Rectal smooth muscle tissue (tissue), 1 donor: ENCODE results near the gene ARHGAP6.
"Not testable (repeated sequence)": the region's sequence is repeated elsewhere in the genome, so short reads cannot be mapped to it uniquely, and the experiment has no call there.

Experiments used
- H3K27ac ChIP-seq: one replicate; pipeline ENCODE4 v1.7.0; 2013; ENCODE audit warnings: low read depth, low read length, inconsistent platforms
- H3K27me3 ChIP-seq: one replicate; pipeline ENCODE4 v1.7.0; 2013; ENCODE audit warnings: low read length; ENCODE audit not compliant: control insufficient read depth, insufficient read depth
- H3K36me3 ChIP-seq: one replicate; pipeline ENCODE4 v1.7.0; 2013; ENCODE audit warnings: low read length; ENCODE audit not compliant: control insufficient read depth, insufficient read depth
- H3K4me1 ChIP-seq: one replicate; pipeline ENCODE4 v1.7.0; 2013; ENCODE audit warnings: low read length; ENCODE audit not compliant: control insufficient read depth, insufficient read depth
- H3K4me3 ChIP-seq: one replicate; pipeline ENCODE4 v1.7.0; 2013; ENCODE audit warnings: low read length
- H3K9ac ChIP-seq: one replicate; pipeline ENCODE4 v1.7.0; 2013; ENCODE audit warnings: low read length

ARHGAP6 gene

GRCh38 chrX:11628399-11628798 lies 37.3 kb downstream of the ARHGAP6 start:
- Histone ChIP-seq H3K4me1 (no peaks in the 10 kb centered on the region), H3K27ac (no peak overlapping the region), H3K4me3 (no peak overlapping the region), H3K27me3 (no peaks in the 10 kb centered on the region), H3K9ac (no peak overlapping the region), H3K36me3 (no peaks in the 10 kb centered on the region)

DNA sequence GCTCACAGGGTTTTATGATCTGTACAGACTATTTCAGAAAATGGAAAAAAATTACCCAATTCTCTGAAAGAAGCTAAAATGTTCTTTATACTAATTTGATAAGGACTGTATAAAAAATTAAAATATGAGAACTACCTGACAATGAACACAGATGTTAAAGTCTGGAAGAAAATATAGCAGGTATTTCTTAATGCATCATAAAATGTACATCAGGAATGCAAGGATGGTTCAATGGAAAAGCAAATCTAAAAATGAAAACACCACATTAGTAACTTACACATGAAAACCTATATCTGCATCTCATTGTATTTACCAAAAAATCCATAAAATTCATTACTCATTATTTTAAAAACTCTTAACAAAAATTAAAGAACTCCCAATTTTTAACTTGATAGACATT lies 39.4 kb downstream of the ARHGAP6 start:
- H3K36me3 ChIP-seq: no peaks in the 10 kb centered on the region
- no peak overlapping the region for H3K9ac ChIP-seq
- H3K4me3 ChIP-seq: no peak overlapping the region

DNA sequence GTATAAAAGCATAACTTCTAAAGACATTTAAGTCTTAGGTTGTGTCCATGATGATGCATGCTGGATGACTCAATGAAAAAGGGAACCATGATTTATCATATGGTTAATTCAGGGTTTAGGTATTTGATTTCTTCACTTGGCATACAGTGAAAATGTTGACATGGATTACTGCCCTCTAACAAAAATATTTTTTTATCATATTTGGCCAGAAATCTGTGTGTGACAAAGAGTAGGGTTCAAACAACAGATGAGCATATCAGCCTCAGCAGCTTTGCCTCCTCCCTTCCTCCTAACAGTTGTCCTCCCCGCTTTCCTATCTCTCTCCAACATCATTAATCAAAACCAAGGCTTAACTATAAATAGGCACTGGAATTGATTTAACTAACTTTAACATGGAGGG lies 46.3 kb downstream of the ARHGAP6 start:
- no peak overlapping the region for H3K9ac ChIP-seq
- H3K36me3 ChIP-seq: no peaks in the 10 kb centered on the region
- H3K4me3 ChIP-seq: no peak overlapping the region
- H3K27ac ChIP-seq: no peak overlapping the region
- H3K4me1 ChIP-seq: no peaks in the 10 kb centered on the region
- no peaks in the 10 kb centered on the region for H3K27me3 ChIP-seq

More for the DNA sequence above, 39.4 kb downstream of the ARHGAP6 start:
- H3K4me1 ChIP-seq: no peaks in the 10 kb centered on the region
- H3K27ac ChIP-seq: no peak overlapping the region
- H3K27me3 ChIP-seq: no peaks in the 10 kb centered on the region

DNA sequence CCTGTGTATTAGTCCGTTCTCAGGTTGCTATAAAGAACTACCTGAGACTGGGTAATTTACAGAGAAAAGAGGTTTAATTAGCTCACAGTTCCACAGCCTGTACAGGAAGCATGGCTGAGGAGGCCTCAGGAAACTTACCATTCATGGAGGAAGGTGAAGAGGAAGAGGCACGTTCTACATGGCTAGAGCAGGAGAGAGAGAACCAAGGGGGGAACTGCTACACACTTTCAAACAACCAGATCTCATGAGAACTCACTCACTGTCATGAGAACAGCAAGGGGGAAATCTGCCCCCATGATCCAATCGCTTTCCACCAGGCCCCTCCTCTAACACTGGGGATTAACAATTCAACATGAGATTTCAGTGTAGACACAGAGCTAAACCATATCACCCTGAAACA lies 51.5 kb downstream of the ARHGAP6 start:
- H3K27ac ChIP-seq, H3K4me3 ChIP-seq, H3K27me3 ChIP-seq: not testable (repeated sequence)

DNA sequence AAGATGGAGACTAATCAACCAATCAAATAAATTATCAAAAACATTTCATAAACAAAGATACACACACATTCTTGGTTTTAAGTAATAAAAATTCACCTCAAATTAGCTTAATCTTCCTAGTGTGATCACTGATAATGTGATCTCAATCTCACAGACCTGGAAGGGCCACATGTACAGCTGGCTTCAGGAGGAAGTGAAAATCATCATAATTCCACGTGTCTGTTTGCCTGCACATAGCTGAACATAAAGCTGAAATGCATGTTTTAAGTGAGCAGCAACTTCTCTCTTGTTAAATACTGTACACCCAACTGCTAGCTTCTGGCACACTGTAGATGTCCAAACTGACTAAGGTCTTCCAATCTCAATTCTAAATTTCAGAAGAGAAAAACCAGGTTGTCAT lies 53.8 kb downstream of the ARHGAP6 start:
- Histone ChIP-seq H3K27me3 (no peaks in the 10 kb centered on the region), H3K36me3 (no peaks in the 10 kb centered on the region), H3K4me3 (no peak overlapping the region), H3K4me1 (no peaks in the 10 kb centered on the region), H3K27ac (no peak overlapping the region), H3K9ac (no peak overlapping the region)

More for the DNA sequence above, 51.5 kb downstream of the ARHGAP6 start:
- H3K9ac ChIP-seq, H3K4me1 ChIP-seq, H3K36me3 ChIP-seq: not testable (repeated sequence)

DNA sequence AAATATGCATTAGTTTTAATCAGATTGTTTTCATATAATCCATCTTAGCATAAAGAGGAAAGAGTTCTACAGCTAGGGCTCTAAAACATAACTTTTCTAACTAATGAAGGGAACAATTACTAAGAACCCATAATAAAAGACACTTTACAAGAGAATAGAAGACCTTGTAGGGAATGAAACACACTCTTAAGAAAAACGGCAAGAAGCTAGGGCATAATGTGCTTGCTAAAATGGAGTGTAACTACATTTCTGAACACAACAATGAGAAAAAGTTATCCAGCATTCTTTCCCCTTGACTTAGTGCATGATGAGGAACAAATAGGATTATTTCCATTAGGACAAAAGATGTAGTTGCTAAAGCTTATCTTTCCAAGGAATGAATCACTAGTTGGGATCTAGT lies 54.6 kb downstream of the ARHGAP6 start:
- Histone ChIP-seq H3K27ac (no peak overlapping the region), H3K36me3 (no peaks in the 10 kb centered on the region), H3K4me3 (no peak overlapping the region), H3K27me3 (no peaks in the 10 kb centered on the region), H3K4me1 (no peaks in the 10 kb centered on the region), H3K9ac (no peak overlapping the region)

DNA sequence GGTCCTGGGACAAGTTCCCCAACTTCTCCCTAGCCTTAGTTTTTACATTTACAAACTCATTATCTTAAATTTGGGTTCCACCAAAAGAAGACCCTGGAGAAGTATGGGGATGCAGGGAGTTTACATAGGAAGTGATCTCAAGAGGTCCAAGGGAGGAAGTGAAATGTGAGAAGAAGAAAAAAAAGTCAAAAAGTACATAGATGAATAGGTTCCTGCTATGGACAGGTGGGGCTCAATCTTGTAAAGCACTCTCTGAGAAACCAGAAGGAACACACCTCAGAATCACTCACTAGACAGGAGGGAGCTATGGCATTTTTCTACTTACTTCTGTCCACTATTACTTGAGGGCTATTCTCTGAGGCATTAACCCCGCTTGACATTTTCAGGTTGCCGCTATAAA lies 56.6 kb downstream of the ARHGAP6 start:
- H3K27me3 ChIP-seq: no peaks in the 10 kb centered on the region
- no peak overlapping the region for H3K4me3 ChIP-seq
- no peak overlapping the region for H3K27ac ChIP-seq
- H3K36me3 ChIP-seq: no peaks in the 10 kb centered on the region
- H3K4me1 ChIP-seq: no peaks in the 10 kb centered on the region
- H3K9ac ChIP-seq: no peak overlapping the region

GRCh38 chrX:11606408-11606807 lies 59.3 kb downstream of the ARHGAP6 start:
- no peak overlapping the region for H3K4me3 ChIP-seq
- no peaks in the 10 kb centered on the region for H3K4me1 ChIP-seq
- H3K9ac ChIP-seq: no peak overlapping the region
- H3K36me3 ChIP-seq: no peaks in the 10 kb centered on the region
- H3K27me3 ChIP-seq: no peaks in the 10 kb centered on the region
- H3K27ac ChIP-seq: no peak overlapping the region

- Histone ChIP-seq H3K27ac (no peak overlapping the region), H3K9ac (no peak overlapping the region), H3K4me1 (no peaks in the 10 kb centered on the region), H3K36me3 (no peaks in the 10 kb centered on the region), H3K27me3 (no peaks in the 10 kb centered on the region), H3K4me3 (no peak overlapping the region)
Measured at GRCh38 chrX:11600578-11600977, 65.1 kb downstream of the ARHGAP6 start.

- Histone ChIP-seq H3K9ac (no peak overlapping the region), H3K27me3 (no peaks in the 10 kb centered on the region), H3K27ac (no peak overlapping the region), H3K4me1 (no peaks in the 10 kb centered on the region), H3K4me3 (no peak overlapping the region), H3K36me3 (no peaks in the 10 kb centered on the region)
Measured at GRCh38 chrX:11597479-11597878, 68.2 kb downstream of the ARHGAP6 start.

- H3K9ac ChIP-seq: no peak overlapping the region
- no peaks in the 10 kb centered on the region for H3K4me1 ChIP-seq
- no peak overlapping the region for H3K27ac ChIP-seq
- no peaks in the 10 kb centered on the region for H3K27me3 ChIP-seq
- H3K4me3 ChIP-seq: no peak overlapping the region
- no peaks in the 10 kb centered on the region for H3K36me3 ChIP-seq
Measured at GRCh38 chrX:11591723-11592346, 73.9 kb downstream of the ARHGAP6 start.

DNA sequence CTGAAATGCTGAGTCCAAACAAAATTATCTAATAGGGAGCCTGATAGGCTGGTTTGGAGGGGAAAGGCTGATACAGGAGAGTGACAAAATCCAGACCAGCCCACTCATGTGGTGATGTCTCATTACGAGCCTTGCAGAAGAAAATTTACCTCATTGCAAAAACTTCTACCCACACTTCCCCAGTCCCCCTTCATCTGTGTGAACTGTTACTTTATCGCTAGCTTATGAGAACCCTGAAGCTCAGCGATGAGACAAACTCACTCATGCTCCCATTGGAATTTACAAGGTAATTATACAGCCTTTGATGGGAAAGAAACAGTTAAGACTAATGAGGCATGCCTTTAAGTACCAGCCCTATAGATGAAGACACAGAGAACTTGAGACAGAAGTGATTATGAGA lies 76.1 kb downstream of the ARHGAP6 start:
- no peak overlapping the region for H3K4me3 ChIP-seq
- no peaks in the 10 kb centered on the region for H3K4me1 ChIP-seq
- H3K27ac ChIP-seq: no peak overlapping the region
- H3K9ac ChIP-seq: no peak overlapping the region
- H3K27me3 ChIP-seq: no peaks in the 10 kb centered on the region
- H3K36me3 ChIP-seq: no peaks in the 10 kb centered on the region

GRCh38 chrX:11588097-11588496 lies 77.6 kb downstream of the ARHGAP6 start:
- H3K4me1 ChIP-seq: no peaks in the 10 kb centered on the region
- H3K27ac ChIP-seq: no peak overlapping the region
- no peak overlapping the region for H3K9ac ChIP-seq
- no peaks in the 10 kb centered on the region for H3K36me3 ChIP-seq
- H3K27me3 ChIP-seq: no peaks in the 10 kb centered on the region
- no peak overlapping the region for H3K4me3 ChIP-seq
